Fibroblast of mammary gland (primary cell): ENCODE measurements around the gene ARHGAP26.

Source experiments
- DNase-seq: peaks from one replicate; pipeline ENCODE4 v3.0.0-alpha.2; 2010; ENCODE audit warnings: low read depth
- H3K4me3 ChIP-seq: 2 replicates; pipeline ENCODE4 v1.5.1; 2011; ENCODE audit warnings: low read depth, mild to moderate bottlenecking, low read length, moderate library complexity; ENCODE audit not compliant: control insufficient read depth
- CTCF ChIP-seq: conservative IDR thresholded peaks from 2 replicates; pipeline ENCODE4 v1.5.1; 2011; ENCODE audit warnings: low read depth, low read length, inconsistent platforms; ENCODE audit not compliant: control insufficient read depth, insufficient read depth

ARHGAP26 gene

DNA sequence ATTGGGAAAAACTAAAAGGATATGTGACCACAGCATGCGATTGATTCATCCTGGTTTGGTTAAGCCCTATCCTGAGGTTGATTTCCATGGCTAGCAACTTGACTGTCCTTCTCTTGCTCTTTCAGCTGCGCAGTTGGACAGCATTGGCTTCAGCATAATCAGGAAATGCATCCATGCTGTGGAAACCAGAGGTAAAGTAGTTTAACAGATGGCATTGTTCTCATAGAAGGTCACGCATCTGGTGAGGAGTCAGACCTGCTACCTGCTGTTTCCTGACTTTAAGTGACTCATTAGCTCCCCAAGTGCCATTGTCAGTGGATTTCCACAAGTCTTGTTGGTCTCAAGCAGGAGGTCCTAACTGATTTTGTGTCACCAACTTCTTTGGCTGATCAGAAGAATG is 266.9 kb downstream of the ARHGAP26 start:
- H3K4me3 ChIP-seq: no peak overlapping the region
- DNase-seq: no peak
- TF ChIP-seq CTCF: no peak

DNA sequence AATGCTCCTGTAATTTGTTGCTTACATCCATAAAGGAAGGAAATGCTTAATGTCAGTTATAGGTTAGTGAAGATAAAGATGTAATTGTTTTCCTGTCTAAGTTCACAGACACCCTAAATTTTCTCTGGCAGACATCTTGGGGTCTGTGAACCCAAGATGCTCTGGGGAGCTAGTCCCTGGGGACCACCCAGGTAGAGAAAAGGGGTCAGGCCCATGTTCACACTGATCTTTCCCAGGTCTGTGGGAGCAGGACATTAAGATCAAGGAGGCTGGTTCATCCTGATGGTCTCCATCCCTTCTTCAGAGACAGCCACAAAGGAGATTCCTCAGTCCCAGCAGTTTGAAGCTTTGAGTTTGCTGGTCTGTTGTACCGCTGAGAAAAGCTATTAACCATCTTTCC is 267.5 kb downstream of the ARHGAP26 start:
- H3K4me3 ChIP-seq: no peak overlapping the region
- no peak for TF ChIP-seq CTCF
- DNase-seq: no peak

GRCh38 chr5:143040622-143041021 is 270.4 kb downstream of the ARHGAP26 start:
- DNase-seq: no peak
- no peak overlapping the region for H3K4me3 ChIP-seq
- no peak for TF ChIP-seq CTCF

DNA sequence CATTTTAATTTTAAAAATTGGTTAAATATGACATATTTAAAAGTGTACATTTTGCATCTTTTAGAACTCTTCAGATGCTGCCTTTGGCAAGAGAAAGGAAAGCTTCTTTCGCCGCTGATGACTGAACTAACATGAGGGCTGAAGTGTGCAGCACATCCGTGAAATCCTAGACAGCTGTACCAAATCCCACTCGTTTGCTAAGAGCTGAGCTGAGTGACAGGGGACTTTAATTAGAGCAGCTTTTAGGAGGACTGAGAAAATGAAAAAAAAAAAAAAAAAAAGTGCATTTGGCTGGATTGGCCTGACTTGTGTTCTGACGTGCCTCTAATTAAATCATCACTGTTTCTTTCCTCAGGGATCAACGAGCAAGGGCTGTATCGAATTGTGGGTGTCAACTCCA is 271.3 kb downstream of the ARHGAP26 start:
- H3K4me3 ChIP-seq: no peak overlapping the region
- no peak for DNase-seq
- TF ChIP-seq CTCF: no peak

DNA sequence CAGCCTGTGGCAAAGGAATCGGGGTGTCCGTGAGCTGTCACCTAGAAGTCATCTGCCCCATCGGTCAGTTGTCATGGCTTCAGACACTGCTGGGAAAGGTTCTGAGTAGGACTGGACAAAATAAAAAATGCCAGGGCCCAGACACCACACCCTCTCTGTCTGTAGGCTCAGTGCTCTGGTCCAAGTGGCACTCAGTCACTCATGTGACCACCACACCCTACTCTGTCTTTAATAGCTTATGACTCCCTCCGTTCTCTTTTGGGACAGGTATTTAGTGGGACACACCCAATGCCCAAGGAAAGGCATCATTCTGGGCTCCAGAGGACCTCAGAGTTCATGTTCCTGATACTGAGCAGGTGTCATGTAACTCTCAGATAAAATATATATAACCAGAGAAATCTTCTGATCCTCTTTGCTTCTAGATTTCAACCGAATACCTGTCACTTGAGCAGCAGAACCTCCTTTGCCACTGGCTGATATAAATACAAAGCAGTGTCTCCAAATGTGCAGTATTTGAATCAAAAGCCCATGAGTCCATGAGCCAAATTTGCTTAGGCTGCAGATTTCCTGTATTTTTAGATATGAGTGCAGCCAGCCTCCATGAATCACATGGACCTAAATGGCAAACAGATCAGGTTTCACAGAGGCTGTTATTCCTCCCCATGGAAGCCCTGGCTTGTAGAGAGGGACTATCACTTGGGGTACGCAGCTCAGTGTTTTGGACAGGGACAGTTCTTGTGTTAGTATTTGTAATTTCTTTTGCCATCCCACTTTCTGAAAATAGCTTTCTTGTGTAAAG is 272.0 kb downstream of the ARHGAP26 start:
- DNase-seq: no peak

GRCh38 chr5:143044265-143044664 is 274.1 kb downstream of the ARHGAP26 start:
- no peak for DNase-seq
- no peak overlapping the region for H3K4me3 ChIP-seq
- TF ChIP-seq CTCF: no peak

More for the DNA sequence above, 272.0 kb downstream of the ARHGAP26 start:
- H3K4me3 ChIP-seq: no peak overlapping the region
- no peak for TF ChIP-seq CTCF

- no peak for TF ChIP-seq CTCF
- DNase-seq: no peak
- H3K4me3 ChIP-seq: no peak overlapping the region
These were observed 274.9 kb downstream of the ARHGAP26 start for GRCh38 chr5:143045062-143045461.
